Measurements from ENCODE around the gene PARP14. TPM values are rescaled to one million over a fixed set of nuclear protein-coding genes. Genes with fewer than 3 reads are reported as not detected.

The PARP14 gene
- total RNA-seq, 1 donor from 2014 or later, result 51.3 TPM

DNA sequence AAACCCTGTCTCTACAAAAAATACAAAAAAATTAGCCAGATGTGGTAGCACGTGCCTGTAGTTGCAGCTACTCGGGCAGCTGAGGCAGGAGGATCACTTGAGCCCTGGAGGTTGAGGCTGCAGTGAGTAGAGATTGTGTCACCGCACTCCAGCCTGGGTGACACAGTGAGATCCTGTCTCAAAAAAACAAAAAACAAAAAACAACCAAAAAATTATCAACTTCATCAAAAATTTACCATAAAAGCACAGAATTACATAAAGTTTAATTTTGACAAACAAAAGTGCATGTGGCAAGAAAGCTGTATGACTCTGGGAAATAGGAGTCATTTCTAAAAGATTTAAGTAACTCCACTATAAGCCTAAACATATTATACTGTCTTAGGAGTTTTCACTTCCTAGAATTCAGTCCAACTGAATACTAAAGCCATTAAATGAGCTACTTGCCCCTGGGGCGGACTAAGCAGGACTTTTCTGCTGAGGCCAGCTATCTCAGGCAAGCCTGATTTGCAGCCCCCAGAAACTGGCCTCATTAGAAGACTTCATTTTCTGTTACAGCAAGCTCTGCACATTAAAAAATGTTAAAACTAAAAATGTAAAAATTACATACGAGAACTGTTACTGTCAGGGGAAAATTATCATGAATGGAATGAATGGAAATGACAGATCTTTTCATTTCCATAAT, 90.0 kb downstream of the PARP14 start:
- DNase-seq (ENCODE audit: low spot score), result no peak

DNA sequence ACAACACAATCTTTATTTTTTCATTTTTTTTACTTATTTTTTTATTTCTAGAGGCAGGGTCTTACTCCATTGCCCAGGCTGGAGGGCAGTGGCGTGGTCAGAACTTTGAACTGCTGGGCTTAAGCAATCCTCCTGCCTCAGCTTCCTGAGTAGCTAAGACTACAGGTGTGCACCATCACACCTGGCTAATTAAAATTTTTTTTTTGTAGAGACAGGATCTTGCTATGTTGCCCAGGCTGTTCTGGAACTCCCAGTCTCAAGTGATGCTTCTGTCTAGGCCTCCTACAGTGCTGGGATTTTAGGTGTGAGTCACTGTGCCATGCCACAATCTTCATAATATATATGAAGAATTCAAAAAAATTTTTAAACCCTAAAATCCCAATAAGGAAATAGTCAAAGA, 92.2 kb downstream of the PARP14 start:
- DNase-seq (ENCODE audit: low spot score), result no peak

DNA sequence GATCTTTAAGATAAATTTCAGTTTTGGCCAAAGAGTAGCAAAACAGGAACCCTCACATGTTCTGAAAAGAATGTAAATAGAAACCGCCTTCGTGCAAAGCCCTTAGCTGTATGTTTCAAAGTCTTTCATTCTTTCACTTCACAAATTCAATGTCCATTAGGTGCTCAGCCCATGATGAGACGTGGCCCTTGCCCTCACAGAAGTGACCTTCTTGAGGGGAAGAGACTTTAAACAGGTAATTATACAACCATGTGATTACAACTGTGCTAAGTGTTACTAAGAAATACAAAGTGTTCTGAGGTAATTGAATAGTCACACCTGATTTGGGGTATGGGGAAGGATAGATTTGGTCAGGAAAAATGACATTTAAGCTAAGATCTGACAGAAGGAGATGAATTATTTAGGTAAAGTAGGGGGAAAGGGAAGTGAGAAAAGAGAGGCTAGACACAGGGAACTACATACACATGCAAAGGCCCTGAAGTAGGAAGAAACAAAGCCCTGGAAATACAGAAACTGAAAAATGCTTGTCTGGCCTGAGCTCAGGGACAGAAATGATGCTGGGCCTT, 93.4 kb downstream of the PARP14 start:
- DNase-seq (ENCODE audit: low spot score), result no peak

DNA sequence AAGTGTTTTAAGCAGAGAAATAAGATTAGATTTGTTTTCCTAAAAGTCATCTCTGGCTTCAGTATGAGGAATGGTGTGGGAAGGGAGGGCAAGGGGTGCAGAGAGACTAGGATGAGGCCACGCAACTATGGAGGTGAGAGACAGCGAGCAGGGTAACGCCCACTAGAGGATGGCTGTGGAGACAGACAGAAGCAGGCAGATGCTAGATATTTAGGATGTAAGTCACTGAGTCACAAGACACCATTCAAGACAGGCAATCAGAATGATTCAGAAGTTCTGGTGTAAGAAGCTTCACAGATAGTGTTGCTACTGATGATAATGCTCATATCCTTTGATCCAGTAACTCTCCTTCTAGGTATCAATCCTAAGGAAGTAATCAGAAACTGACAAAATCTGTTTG, 93.9 kb downstream of the PARP14 start:
- no peak for DNase-seq (ENCODE audit: low spot score)

DNA sequence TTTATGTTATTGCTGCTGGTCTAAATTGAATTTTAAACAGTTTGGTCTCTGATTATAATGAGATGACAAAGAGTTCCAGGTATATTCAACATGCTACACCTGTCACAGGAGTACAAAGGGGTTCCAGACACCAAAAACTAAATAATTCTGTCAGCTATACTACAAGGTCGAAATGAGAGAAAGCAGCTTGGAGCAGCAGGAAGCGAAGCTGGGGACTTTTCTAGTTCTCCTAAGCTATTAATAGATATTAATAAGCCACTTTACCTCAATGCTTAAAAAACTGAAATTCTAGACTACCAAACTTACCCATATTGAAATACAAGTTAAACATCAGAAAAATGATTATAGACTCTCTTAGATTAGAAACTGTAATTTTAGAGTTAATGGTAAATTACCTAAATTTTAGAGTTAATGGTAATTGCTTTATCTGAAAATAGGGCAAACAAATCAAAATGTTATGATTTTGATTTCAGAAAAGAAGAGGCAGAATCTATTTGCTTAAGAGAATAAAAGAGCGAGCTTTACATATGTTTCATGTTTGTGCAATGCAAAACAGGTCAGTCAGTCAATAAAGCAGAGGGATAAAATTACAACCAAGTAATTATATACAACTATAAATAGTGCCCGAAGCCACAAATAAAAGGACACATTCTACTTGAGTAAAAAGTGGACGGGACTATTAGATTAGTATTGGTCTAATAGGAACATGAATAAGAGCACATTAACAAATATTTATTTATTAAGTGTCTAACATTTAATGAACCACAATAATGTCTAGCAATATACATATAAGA, 96.2 kb downstream of the PARP14 start:
- no peak for DNase-seq (ENCODE audit: low spot score)

DNA sequence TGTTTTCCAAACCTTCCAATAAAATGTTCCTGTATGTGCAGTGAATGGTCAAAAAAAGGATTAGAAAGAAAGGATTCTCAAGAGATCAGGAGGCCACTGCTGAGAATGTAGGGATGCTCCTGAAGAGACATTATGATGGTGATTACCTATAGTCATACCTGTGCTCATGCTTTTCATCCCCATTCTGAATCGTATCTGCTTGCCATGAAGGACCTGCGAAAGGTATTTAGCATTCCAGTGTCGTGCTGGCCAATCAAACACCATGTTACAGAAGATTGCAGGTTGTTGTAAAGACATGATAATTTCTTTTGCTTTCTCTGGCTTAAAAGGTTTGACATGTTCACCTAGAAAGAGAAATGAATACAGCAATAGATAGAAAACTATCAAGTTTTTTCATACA, 96.9 kb downstream of the PARP14 start:
- DNase-seq (ENCODE audit: low spot score), result no peak

Other genes with a start within 250 kb of the PARP14 start
- 75.7 TPM for gene KPNA1, start 165.9 kb upstream of the PARP14 start, total RNA-seq
- 33.9 TPM for gene PARP9, start 116.5 kb upstream of the PARP14 start, total RNA-seq
- 42.1 TPM for gene DTX3L, start 116.5 kb upstream of the PARP14 start, total RNA-seq
- 3.9 TPM for gene PARP15, start 103.2 kb upstream of the PARP14 start, total RNA-seq
- 16.2 TPM for gene HSPBAP1, start 113.0 kb downstream of the PARP14 start, total RNA-seq
- 16.9 TPM for gene SLC49A4, start 114.2 kb downstream of the PARP14 start, total RNA-seq